Measurements from ENCODE around the gene ZC2HC1B.
A peak's percentile ranks its signal among the peaks of the same experiment; 100 is the strongest.
"Not testable (repeated sequence)": the region's sequence is repeated elsewhere in the genome, so short reads cannot be mapped to it uniquely, and the experiment has no call there.

ZC2HC1B gene

GRCh38 chr6:143871202-143871730 lies 7.0 kb downstream of the ZC2HC1B start:
- not testable (repeated sequence) for DNase-seq

GRCh38 chr6:143872201-143872600 lies 7.9 kb downstream of the ZC2HC1B start:
- peak; percentile 11 for DNase-seq

GRCh38 chr6:143873600-143873999 lies 9.3 kb downstream of the ZC2HC1B start:
- not testable (repeated sequence) for DNase-seq

GRCh38 chr6:143874503-143874902 lies 10.2 kb downstream of the ZC2HC1B start:
- not testable (repeated sequence) for DNase-seq

GRCh38 chr6:143877584-143878271 lies 13.5 kb downstream of the ZC2HC1B start:
- no peak for DNase-seq

- no peak for DNase-seq
Measured at GRCh38 chr6:143878272-143878760, 14.0 kb downstream of the ZC2HC1B start.

GRCh38 chr6:143880412-143880811 lies 16.1 kb downstream of the ZC2HC1B start:
- DNase-seq: no peak

- no peak for DNase-seq
Measured at GRCh38 chr6:143882401-143882930, 18.2 kb downstream of the ZC2HC1B start.

GRCh38 chr6:143884216-143884900 lies 20.1 kb downstream of the ZC2HC1B start:
- DNase-seq: no peak

- DNase-seq: no peak
Measured at GRCh38 chr6:143885116-143885515, 20.8 kb downstream of the ZC2HC1B start.

- no peak for DNase-seq
Measured at GRCh38 chr6:143894655-143895054, 30.4 kb downstream of the ZC2HC1B start.

GRCh38 chr6:143896126-143896860 lies 32.0 kb downstream of the ZC2HC1B start:
- no peak for DNase-seq

- DNase-seq: no peak
Measured at GRCh38 chr6:143900358-143900757, 36.1 kb downstream of the ZC2HC1B start.

GRCh38 chr6:143901885-143902750 lies 37.8 kb downstream of the ZC2HC1B start:
- DNase-seq: no peak

GRCh38 chr6:143902827-143903226 lies 38.6 kb downstream of the ZC2HC1B start:
- DNase-seq: no peak

GRCh38 chr6:143911028-143911427 lies 46.8 kb downstream of the ZC2HC1B start:
- no peak for DNase-seq

GRCh38 chr6:143912671-143913070 lies 48.4 kb downstream of the ZC2HC1B start:
- no peak for DNase-seq

- not testable (repeated sequence) for DNase-seq
Measured at GRCh38 chr6:143917026-143917425, 52.8 kb downstream of the ZC2HC1B start.

GRCh38 chr6:143928853-143929252 lies 64.6 kb downstream of the ZC2HC1B start:
- no peak for DNase-seq

- no peak for DNase-seq
Measured at GRCh38 chr6:143929975-143930374, 65.7 kb downstream of the ZC2HC1B start.

GRCh38 chr6:143934331-143934730 lies 70.1 kb downstream of the ZC2HC1B start:
- no peak for DNase-seq

GRCh38 chr6:143934867-143935266 lies 70.6 kb downstream of the ZC2HC1B start:
- no peak for DNase-seq

All from CD4-positive, alpha-beta T cell treated with Interleukin-21 for 1 hour (primary cell).